T follicular helper cell (primary cell): ENCODE data around the gene KRT80.

Source experiments
- DNase-seq: peaks from one replicate; pipeline ENCODE4 v3.0.0-alpha.2; 2020; ENCODE audit warnings: low read depth

The KRT80 gene

DNA sequence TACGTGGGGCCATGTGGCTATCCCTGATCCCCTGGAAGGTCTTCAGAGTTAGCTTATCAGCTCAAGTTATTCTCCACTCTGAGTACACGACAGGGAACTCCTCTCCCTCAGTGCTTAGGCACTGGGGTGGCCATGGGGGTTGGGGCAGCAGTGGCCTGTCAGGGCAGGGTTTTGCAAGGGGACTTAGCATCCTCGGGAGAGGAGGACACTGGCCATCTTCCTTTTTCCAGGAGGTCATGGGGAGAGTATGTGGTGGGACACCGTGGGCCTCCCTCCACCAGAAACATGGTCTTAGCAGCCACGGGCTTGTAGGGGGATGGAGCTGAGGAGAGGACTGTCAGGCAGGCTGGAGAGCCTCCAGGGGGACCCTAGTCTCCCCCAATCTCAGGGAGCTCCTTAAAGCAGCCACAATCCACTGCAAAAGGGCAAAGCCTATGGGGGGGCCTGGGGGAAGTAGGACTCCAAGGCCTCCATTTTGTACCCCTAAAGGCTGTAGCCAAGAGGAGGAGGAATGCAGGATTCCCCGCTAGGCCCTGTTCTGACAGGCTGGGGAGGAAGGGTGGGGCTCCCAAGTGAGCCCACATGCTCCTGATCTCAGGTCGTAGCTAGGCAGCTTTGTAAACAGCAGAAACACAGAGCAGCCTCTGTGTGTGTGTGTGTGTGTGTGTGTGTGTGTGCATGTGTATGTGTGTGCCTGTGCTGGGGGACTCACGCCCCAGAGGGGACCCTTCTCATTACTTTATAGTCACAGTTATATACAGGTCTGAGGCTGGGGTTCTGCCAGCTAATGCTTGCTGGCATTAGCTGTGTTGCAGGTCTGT lies 36.6 kb downstream of the KRT80 start:
- peak; percentile 47 for DNase-seq

- no peak for DNase-seq
Observed at GRCh38 chr12:52152905-52153317, 38.9 kb downstream of the KRT80 start.

DNA sequence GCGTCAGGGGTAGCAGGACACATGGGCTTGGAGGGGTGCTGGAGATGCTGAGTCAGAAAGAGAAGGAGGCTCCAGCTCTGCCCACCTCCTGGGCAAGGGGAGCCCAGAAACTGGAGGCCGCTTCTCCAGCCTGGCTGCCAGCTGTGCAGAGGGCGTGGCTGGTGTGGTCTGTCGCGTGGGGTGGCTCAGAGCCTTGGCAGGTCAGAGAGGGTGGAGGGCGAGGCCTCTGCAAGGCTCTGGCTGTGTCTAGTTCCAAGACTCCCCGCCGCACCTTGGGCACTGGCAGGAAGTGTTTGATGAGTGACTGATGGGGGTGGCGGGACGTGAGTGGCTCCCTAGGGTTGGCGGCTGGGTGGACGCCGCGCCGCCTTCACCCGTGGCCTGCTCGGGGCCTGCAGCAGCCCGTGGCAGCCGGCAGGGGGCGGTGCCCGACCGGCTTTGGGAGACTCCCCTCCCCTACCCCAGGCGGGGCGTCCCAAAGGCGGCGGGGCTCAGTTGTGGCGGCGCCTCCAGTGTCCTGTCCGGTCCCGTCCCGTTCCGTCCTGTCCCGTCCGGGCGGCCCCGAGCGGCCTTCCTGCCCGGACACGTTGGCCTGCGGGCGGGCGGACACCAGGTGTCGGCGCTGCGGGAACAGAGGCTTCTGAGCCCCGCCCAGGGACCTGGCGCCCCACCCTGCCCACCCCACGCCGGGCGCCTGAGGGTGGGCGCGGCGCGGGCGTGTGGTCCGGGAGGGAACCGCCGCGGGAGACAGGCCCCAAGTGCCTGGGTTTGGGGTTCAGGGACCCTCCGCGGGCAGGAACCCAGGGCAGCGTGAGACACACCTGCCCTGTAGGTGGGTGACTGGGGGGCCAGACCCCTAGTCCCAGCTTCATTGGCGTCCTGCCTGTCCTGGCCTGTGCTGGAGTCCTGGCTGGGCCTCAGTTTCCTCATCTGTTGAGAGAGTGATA lies 39.7 kb downstream of the KRT80 start:
- peak; percentile 69 for DNase-seq

DNA sequence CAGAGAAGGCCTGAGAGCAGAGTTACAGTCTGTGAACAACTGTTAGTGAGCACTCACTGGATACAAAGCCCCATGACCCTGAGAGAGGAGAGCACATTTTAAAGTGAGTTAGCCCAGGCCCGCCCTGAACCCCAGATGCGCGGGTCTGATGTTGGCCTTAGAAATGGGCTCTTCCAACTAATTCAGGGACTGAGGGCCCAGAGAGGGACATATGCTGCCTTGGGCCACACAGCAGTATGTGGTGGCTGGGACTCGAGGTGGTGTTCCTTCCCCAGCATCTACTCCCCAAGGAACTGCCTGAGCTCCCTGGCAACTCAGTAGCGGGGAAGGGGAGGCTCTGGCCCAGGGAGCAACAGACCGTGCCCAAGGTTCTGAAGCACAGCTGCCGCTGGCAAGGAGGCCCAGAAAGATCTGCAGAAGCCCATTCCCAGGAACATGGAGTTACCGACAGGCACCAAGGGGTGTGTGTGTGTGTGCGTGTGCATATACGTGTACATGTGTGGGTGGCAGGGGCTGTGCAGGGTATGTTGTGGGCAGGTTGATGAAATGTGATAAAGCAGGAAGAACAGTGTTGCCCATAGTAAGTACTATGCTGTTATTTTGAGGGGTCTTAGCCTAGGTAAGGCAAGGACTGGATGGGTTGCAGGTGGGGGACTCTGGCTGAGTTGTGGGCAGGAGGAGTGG lies 40.5 kb downstream of the KRT80 start:
- no peak for DNase-seq

DNA sequence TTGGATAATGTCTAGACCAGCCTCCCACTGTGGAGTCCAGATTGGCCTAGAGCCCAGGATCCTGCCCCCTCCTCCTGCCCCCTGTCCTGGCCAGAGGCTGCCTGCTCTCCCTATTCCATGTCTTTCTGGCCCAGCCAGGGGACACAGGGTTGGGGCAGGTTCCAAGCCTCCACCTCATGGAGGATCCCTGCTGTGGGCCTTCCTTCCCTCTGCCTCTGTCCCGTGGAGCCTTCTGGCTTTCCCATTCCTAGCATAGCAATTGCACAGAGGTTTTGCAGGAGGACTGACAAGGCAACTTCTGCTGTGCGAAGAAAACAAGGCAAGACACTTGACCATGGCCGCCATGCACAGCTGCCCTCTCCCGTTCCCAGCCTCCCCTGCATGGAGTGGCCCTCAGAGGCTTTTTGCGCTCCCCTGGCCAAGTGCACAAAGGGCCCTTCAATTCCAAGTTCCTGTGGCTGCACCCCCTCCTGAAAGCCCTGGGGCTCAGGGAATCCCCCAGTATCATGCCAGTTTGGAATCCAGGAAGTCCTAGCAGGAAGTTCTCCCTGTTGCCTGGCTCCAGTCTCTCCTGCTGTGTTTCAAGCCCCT lies 42.1 kb downstream of the KRT80 start:
- DNase-seq: no peak

DNA sequence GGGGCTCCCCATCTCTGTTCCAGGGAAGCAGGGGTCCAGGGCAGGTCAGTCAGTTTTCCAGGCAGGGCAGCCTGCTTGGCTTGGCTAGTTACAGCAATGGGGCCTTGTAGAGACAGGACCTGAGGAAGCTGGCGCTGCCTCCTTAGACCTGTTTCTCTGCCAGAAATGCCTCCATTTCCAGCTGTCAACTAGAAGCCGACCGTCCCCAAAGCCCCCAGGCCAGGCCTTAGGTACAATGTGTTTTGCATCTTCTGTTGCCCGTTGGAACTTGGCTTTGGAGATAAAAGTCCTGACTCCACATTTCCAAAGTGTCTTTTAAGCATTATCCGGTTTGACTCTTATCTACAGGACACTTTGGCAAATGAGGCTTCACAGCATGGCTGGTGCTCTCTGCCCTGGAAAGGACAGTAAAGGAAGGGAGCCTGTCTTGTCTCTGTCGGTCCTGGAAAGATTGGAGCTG lies 42.6 kb downstream of the KRT80 start:
- no peak for DNase-seq

GRCh38 chr12:52148464-52149181 lies 43.2 kb downstream of the KRT80 start:
- no peak for DNase-seq

GRCh38 chr12:52147964-52148463 lies 43.8 kb downstream of the KRT80 start:
- DNase-seq: no peak

- DNase-seq: no peak
Observed at GRCh38 chr12:52147367-52147963, 44.3 kb downstream of the KRT80 start.

- DNase-seq: no peak
Observed at GRCh38 chr12:52146822-52147366, 44.9 kb downstream of the KRT80 start.

GRCh38 chr12:52146089-52146821 lies 45.6 kb downstream of the KRT80 start:
- DNase-seq: no peak

GRCh38 chr12:52145228-52146088 lies 46.4 kb downstream of the KRT80 start:
- no peak for DNase-seq

- no peak for DNase-seq
Observed at GRCh38 chr12:52144512-52145227, 47.1 kb downstream of the KRT80 start.

DNA sequence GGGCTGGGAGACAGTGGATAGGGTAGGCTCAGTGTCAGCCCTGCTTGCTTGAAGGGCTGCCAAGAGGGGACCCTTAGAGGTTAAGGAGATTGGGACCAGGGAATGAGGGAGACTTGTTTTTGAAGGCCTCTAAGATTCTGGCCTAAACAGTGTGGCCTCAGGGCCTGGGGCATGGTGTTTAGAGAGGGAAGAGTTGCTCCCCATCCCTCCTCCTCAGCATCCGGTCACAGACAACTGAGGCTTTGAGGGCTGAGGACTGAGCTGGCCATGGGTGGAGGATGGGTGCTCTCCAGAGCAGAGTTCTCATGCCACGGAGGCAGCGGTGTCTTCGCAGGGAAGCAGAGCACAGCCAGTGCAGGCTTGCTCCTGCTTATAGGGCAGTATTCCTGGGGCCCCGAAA lies 49.4 kb downstream of the KRT80 start:
- no peak for DNase-seq

- DNase-seq: no peak
Observed at GRCh38 chr12:52141875-52142274, 49.9 kb downstream of the KRT80 start.

GRCh38 chr12:52141306-52141705 lies 50.5 kb downstream of the KRT80 start:
- no peak for DNase-seq

- no peak for DNase-seq
Observed at GRCh38 chr12:52139579-52140062, 52.2 kb downstream of the KRT80 start.

GRCh38 chr12:52139147-52139546 lies 52.7 kb downstream of the KRT80 start:
- DNase-seq: no peak
